Measurements from ENCODE around the gene CTNNA2.

DNA sequence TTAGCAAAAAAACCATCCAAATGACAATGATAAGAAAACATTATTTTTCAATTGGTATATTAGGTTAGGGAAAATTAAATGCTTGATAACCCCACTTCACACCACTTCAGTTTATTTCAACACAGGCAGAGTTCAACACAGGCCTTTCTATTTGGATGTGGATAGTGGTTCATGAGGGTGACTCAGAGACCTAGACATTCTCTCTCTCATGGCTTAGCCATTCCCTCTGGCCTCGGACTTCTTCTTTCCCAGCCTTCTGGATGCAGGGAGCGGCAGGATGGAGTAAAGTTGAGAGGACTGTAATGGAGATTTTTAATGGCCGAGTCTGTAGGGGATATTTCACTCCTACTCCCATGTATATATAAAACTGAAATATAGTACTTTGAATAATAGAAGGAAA lies 109.7 kb downstream of the CTNNA2 start:
- TF ChIP-seq RAD21 (IDR thresholded peaks at IDR 0.05; ENCODE audit: low read depth) (no peak), NFIC (IDR thresholded peaks at IDR 0.05) (no peak), YY1 (IDR thresholded peaks at IDR 0.05; ENCODE audit: low read depth) (no peak), EP300 (IDR thresholded peaks at IDR 0.05; ENCODE audit: borderline replicate concordance) (no peak), FOXM1 (IDR thresholded peaks at IDR 0.05; ENCODE audit: borderline replicate concordance, low read depth) (no peak)
- TF ChIP-seq, protein P1, sequence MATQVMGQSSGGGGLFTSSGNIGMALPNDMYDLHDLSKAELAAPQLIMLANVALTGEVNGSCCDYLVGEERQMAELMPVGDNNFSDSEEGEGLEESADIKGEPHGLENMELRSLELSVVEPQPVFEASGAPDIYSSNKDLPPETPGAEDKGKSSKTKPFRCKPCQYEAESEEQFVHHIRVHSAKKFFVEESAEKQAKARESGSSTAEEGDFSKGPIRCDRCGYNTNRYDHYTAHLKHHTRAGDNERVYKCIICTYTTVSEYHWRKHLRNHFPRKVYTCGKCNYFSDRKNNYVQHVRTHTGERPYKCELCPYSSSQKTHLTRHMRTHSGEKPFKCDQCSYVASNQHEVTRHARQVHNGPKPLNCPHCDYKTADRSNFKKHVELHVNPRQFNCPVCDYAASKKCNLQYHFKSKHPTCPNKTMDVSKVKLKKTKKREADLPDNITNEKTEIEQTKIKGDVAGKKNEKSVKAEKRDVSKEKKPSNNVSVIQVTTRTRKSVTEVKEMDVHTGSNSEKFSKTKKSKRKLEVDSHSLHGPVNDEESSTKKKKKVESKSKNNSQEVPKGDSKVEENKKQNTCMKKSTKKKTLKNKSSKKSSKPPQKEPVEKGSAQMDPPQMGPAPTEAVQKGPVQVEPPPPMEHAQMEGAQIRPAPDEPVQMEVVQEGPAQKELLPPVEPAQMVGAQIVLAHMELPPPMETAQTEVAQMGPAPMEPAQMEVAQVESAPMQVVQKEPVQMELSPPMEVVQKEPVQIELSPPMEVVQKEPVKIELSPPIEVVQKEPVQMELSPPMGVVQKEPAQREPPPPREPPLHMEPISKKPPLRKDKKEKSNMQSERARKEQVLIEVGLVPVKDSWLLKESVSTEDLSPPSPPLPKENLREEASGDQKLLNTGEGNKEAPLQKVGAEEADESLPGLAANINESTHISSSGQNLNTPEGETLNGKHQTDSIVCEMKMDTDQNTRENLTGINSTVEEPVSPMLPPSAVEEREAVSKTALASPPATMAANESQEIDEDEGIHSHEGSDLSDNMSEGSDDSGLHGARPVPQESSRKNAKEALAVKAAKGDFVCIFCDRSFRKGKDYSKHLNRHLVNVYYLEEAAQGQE (IDR thresholded peaks at IDR 0.05; ENCODE audit: low read depth), result no peak
